Measurements from ENCODE around the gene SIGLEC12.

DNA sequence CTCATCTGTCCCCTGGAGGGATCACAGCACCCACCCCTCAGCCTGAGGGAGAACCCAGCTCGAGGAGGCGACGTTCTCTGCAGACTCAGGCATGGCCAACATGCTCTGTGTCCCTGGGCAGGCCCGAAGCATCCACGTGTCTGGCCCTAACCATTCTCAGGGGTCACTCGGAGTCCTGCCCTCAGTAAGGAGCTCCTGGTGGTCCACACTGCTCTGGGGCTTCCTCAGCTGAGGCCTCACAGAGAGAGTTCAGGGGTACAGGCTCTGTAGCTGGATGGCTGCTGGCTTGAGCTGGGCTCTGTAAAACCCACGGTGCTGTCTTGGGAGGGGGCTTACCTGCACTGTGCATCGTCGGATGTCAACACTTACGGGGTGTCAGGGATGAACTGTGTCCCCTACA lies 38.9 kb downstream of the SIGLEC12 start:
- TF ChIP-seq, protein P1, sequence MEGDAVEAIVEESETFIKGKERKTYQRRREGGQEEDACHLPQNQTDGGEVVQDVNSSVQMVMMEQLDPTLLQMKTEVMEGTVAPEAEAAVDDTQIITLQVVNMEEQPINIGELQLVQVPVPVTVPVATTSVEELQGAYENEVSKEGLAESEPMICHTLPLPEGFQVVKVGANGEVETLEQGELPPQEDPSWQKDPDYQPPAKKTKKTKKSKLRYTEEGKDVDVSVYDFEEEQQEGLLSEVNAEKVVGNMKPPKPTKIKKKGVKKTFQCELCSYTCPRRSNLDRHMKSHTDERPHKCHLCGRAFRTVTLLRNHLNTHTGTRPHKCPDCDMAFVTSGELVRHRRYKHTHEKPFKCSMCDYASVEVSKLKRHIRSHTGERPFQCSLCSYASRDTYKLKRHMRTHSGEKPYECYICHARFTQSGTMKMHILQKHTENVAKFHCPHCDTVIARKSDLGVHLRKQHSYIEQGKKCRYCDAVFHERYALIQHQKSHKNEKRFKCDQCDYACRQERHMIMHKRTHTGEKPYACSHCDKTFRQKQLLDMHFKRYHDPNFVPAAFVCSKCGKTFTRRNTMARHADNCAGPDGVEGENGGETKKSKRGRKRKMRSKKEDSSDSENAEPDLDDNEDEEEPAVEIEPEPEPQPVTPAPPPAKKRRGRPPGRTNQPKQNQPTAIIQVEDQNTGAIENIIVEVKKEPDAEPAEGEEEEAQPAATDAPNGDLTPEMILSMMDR (IDR thresholded peaks at IDR 0.05; ENCODE audit: low read length): no peak
- TF ChIP-seq EZH2 (optimal IDR thresholded peaks at IDR 0.05; ENCODE audit: low read depth, low read length): no peak

Data from MM.1S (cell line).